ENCODE measurements around the gene CXXC5.

CXXC5 gene

GRCh38 chr5:139638736-139639618, 9.2 kb upstream of the CXXC5 start:
- no peak for TF ChIP-seq CTCF (IDR thresholded peaks at IDR 0.05; ENCODE audit: low read length, missing control alignments)
- DNase-seq (ENCODE audit: low read depth) = no peak
- no peak overlapping the region for H3K4me3 ChIP-seq (replicated peaks; ENCODE audit: low read depth, low read length)

- no peak overlapping the region for H3K4me3 ChIP-seq (replicated peaks; ENCODE audit: low read depth, low read length)
- no peak for DNase-seq (ENCODE audit: low read depth)
- TF ChIP-seq CTCF (IDR thresholded peaks at IDR 0.05; ENCODE audit: low read length, missing control alignments) = no peak
Measured at GRCh38 chr5:139639619-139640380, 8.3 kb upstream of the CXXC5 start.

GRCh38 chr5:139640421-139641115, 7.6 kb upstream of the CXXC5 start:
- no peak for DNase-seq (ENCODE audit: low read depth)
- H3K4me3 ChIP-seq (replicated peaks; ENCODE audit: low read depth, low read length) = no peak overlapping the region
- no peak for TF ChIP-seq CTCF (IDR thresholded peaks at IDR 0.05; ENCODE audit: low read length, missing control alignments)

- no peak overlapping the region for H3K4me3 ChIP-seq (replicated peaks; ENCODE audit: low read depth, low read length)
- TF ChIP-seq CTCF (IDR thresholded peaks at IDR 0.05; ENCODE audit: low read length, missing control alignments) = no peak
- DNase-seq (ENCODE audit: low read depth) = no peak
Measured at GRCh38 chr5:139641116-139642080, 6.8 kb upstream of the CXXC5 start.

- no peak for TF ChIP-seq CTCF (IDR thresholded peaks at IDR 0.05; ENCODE audit: low read length, missing control alignments)
- no peak for DNase-seq (ENCODE audit: low read depth)
- H3K4me3 ChIP-seq (replicated peaks; ENCODE audit: low read depth, low read length) = no peak overlapping the region
Measured at GRCh38 chr5:139642213-139642612, 5.9 kb upstream of the CXXC5 start.

All from fibroblast of pulmonary artery (primary cell).